Left renal cortex interstitium (tissue), 4 donors: Measurements from ENCODE around the gene DIAPH1. TPM values are rescaled to one million over a fixed set of nuclear protein-coding genes. Genes with fewer than 3 reads are reported as not detected.

ENCODE experiments used
- DNase-seq, 4 donors: peaks; one replicate each; pipeline ENCODE4 v3.0.0-alpha.2; 2013; ENCODE audit warnings: low read depth in 4 of 4, low spot score in 2 of 4, missing footprints in 1 of 4
- polyA plus RNA-seq, 4 donors: library from polyadenylated mRNA; unstranded; fragments of 120-200 nt; gene quantifications; one replicate each; pipeline ENCODE4 v1.2.1, GENCODE V29; 2013; ENCODE audit not compliant: insufficient read length in 4 of 4

Gene DIAPH1
- polyA plus RNA-seq, 4 donors: 63.1 to 75.5 (median 68.4) TPM

- DNase-seq: no peak
These were observed 129.0 kb downstream of the DIAPH1 start for GRCh38 chr5:141489841-141490240.

DNA sequence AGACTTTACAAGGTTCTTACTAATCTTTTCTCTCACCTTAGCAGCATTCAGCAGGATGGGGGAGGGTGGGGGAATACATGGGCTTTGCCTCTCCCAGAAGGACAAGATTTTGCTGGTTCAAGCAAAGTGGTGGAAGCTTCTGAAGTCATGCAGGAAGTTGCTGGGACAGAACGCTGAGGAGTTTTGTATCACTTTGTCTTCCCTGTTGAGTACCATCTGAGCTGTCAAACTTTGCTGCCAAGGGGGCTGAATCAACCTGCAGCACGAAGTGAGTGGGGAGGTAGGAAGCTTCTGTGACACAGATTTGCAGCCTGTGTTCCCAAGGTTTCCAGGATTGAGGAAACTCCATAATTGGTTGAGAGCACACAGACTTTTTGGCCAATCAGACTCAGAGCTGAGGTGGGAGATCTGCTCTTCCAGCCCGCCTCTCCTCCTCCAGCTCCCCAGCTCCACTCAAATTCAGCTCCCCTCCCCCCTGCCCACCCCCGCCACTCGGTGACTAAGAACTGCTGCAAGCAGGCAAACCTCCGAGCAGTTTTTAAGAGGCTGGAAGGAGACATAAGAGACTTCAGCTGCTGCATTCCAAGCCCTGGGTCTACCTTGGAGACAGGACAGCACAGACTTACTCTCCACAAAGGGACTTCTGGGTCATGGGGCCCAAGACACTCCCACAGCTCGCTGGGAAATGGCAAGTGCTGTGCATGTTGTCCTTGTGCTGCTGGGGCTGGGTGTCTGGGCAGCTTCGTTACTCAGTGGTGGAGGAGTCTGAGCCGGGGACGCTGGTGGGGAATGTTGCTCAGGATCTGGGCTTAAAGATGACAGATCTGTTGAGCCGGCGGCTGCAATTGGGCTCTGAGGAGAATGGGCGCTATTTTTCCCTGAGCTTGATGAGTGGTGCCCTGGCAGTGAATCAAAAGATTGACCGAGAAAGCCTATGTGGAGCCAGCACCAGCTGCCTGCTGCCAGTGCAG is 129.9 kb downstream of the DIAPH1 start, which contains the start of gene PCDHGC5:
Gene PCDHGC5, plus strand, starts transcription at position 491 of the 971 bp plus-strand sequence. Its CDS starts 160 bp downstream, at position 651.
- DNase-seq: no peak

- no peak for DNase-seq
These were observed 131.7 kb downstream of the DIAPH1 start for GRCh38 chr5:141487131-141487530.

DNA sequence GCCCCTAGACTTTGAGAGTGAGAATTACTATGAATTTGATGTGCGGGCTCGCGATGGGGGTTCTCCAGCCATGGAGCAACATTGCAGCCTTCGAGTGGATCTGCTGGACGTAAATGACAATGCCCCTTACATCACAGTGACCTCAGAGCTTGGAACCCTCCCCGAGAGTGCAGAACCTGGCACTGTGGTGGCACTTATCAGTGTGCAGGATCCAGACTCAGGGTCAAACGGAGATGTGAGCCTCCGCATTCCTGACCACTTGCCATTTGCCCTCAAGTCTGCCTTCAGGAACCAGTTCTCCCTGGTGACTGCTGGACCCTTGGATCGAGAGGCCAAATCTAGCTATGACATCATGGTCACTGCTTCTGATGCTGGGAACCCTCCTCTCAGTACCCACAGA is 132.7 kb downstream of the DIAPH1 start:
- DNase-seq: no peak

DNA sequence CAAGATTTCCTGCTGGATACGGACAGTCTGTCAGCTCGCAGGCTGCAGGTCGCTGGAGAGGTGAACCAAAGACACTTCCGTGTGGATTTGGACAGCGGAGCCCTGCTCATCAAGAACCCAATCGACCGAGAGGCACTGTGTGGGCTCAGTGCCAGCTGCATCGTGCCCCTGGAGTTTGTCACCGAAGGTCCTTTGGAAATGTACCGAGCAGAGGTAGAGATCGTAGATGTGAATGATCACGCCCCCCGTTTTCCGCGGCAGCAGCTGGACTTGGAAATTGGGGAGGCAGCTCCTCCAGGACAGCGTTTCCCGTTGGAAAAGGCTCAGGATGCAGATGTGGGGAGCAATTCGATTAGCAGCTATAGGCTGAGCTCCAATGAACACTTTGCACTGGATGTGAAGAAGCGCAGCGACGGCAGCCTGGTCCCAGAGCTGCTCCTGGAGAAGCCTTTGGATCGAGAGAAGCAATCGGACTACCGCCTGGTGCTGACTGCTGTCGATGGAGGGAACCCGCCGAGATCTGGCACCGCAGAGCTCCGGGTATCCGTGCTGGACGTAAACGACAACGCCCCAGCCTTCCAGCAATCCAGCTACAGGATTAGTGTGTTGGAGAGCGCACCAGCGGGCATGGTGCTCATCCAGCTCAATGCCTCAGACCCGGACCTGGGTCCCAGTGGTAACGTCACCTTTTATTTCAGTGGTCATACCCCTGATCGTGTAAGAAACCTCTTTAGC is 133.3 kb downstream of the DIAPH1 start:
- no peak for DNase-seq

GRCh38 chr5:141484641-141485311 is 134.0 kb downstream of the DIAPH1 start, which contains the start of gene PCDHGC4:
PCDHGC4 (plus strand) TSS chr5:141485030; CDS start chr5:141485174, 144 bp downstream.
- DNase-seq: no peak

- no peak for DNase-seq
These were observed 134.5 kb downstream of the DIAPH1 start for GRCh38 chr5:141484310-141484640.

DNA sequence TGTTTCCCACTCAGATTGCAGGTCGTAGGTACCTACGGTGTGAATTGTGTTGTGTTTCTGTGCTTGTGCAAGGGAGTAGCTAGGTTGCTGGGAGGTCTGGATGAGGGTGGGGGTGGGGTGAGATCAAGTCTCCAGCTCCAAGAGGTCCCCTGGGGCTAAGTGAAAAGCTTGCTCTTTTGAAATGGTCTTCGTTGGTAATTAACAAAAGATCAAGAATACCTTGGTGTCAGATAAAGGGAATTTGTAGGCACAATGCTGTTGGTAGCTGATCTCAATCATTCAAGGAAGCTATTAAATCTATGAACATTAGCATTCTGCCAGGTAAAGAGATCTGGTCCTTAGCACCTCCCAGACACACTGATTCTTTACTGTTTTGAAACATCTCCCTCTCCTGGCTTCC is 134.9 kb downstream of the DIAPH1 start:
- DNase-seq: no peak

- DNase-seq: no peak
These were observed 139.0 kb downstream of the DIAPH1 start for GRCh38 chr5:141479776-141480175.

GRCh38 chr5:141478321-141478945 is 140.4 kb downstream of the DIAPH1 start:
- no peak for DNase-seq

DNA sequence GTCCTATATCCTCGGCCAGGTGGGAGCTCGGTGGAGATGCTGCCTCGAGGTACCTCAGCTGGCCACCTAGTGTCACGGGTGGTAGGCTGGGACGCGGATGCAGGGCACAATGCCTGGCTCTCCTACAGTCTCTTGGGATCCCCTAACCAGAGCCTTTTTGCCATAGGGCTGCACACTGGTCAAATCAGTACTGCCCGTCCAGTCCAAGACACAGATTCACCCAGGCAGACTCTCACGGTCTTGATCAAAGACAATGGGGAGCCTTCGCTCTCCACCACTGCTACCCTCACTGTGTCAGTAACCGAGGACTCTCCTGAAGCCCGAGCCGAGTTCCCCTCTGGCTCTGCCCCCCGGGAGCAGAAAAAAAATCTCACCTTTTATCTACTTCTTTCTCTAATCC is 141.0 kb downstream of the DIAPH1 start:
- no peak for DNase-seq

- no peak for DNase-seq
These were observed 141.7 kb downstream of the DIAPH1 start for GRCh38 chr5:141477044-141477575.

- peak in 2 of 4 donors; percentile 82 for DNase-seq
These were observed 142.5 kb downstream of the DIAPH1 start for GRCh38 chr5:141476132-141476911.

- peak in 3 of 4 donors; percentile 84 to 90 (median 88) for DNase-seq
These were observed 143.1 kb downstream of the DIAPH1 start, which contains the start of gene PCDHGC3 for GRCh38 chr5:141475625-141476131. PCDHGC3 (plus strand) TSS chr5:141475966; CDS start chr5:141476117, 151 bp downstream.

DNA sequence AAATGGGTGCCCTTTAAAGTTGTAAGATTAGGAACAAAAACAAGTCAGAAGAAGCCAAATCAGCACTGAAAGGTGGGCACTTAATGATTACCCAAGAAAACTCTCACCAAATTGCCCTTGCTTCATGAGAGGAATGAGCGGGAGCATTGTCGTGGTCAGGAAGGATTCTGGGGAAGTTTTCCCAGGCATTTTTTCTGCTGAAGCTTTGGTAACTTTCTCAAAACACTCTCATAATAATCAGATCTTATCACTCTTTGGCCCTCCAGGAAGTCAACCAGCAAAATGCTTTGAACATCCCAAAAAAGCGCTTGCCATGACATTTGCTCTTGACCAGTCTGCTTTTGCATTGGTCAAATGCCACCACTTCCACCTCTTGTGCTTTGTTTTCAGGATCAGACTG is 153.4 kb downstream of the DIAPH1 start:
- DNase-seq: no peak
